CD4-positive, alpha-beta T cell treated with Interferon gamma for 1 hour (primary cell): Measurements from ENCODE around the gene ZSCAN23.
A peak's percentile ranks its signal among the peaks of the same experiment; 100 is the strongest.
"Not testable (repeated sequence)": the region's sequence is repeated elsewhere in the genome, so short reads cannot be mapped to it uniquely, and the experiment has no call there.

Experiments
- DNase-seq: peaks from one replicate; pipeline ENCODE4 v3.0.0-alpha.2; 2020

ZSCAN23 gene

GRCh38 chr6:28436404-28436803 lies 6.9 kb downstream of the ZSCAN23 start:
- no peak for DNase-seq

- DNase-seq = no peak
Observed at GRCh38 chr6:28433119-28433518, 10.2 kb downstream of the ZSCAN23 start.

DNA sequence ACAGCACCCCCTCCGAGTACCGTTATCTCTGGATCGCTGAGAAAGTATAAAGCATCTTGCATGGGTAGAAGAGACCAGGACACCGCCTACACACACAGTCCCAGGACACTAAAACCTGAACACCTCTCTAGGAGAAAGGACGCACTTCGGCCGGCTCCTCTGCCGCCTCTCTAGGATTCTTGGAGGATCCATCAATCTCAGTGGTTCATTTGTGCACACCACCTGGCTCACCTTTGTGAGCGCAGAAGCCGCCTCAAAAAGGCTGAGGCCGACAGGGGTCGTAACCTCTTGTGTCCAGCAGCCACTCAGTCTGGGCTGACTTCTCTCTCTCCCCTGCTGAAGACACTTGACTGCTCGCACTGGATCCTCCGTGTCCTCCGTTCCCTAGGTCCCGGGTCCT lies 13.5 kb downstream of the ZSCAN23 start:
- DNase-seq = no peak

DNA sequence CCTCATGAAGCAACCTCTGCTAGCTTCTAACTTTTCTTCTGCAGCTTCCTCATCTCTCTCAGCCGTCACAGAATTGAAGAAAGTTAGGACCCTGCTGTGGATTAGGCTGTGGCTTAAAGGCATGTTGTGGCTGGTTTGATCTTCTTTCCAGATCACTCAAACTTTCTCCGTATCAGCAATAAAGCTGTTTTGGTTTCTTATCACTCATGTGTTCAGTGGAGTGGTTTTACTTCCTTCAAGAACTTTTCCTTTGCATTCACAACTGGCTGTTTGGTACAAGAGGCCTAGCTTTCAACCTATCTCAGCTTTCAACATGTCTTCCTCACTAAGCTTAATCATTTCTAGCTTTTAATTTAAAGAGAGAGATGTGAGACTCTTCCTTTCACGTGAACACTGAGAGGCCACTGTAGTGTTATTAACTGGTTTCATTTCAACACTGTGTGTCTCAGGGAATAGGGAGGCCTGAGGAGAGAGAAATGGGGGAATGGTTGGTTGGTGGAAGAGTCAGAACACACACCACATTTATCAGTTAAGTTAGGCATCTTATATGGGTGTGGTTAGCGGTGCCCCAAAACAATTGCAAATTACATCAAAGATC lies 17.2 kb downstream of the ZSCAN23 start:
- DNase-seq = no peak

GRCh38 chr6:28424163-28424562 lies 19.1 kb downstream of the ZSCAN23 start:
- no peak for DNase-seq

GRCh38 chr6:28423546-28423945 lies 19.7 kb downstream of the ZSCAN23 start:
- DNase-seq = no peak

DNA sequence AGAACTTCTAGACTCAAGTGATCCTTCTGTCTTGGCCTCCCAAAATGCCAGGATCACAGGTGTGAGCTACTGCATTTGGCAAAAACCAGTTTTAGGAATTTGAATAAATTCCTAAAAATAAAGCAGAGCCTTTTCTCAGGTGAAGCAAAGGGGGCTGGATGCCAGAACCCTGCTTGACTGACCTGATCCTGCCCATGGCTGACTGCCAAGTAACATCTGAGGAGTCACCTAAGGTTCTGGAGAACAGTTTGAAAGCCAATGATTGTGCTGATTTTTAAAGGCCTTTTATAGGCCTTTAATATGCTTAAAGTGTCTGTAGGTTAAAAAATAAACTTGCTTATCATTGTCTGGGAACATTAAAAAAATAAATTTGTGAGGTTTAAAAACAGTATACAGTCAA lies 29.6 kb downstream of the ZSCAN23 start:
- no peak for DNase-seq

- no peak for DNase-seq
Observed at GRCh38 chr6:28410767-28411166, 32.5 kb downstream of the ZSCAN23 start.

DNA sequence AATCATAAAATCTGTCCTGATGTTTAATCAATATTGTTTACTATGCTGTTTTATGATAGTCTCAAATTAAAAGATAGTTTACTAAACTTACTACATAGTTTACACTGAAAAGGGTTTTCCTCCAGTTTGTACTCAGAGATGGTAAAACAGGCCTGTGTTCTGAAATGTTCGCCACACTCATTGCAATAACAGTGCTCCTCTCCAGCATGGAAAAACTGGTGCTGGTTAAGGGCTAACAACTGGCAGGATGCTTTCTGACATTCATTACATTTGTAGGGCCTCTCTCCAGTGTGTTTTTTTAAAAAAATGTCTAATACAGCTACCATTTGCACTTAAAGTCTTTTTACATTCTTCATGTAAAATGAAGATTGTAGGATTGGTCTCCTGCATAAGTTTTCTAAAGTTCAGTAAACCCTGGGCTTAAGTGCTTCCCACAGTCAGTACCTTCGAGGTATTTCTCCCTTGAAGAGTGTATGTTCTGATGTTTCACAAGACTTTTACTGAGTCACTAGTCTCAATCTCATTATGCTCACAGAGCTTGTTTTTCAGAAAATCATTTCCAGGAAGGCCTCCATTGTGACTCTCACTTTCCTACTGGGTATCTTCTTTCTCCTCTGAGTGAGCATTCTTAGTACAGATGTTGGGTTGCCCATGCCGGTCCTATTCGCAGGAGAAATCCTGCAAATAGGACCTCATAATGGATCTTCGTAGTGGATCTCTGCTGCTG lies 35.1 kb downstream of the ZSCAN23 start:
- no peak for DNase-seq

DNA sequence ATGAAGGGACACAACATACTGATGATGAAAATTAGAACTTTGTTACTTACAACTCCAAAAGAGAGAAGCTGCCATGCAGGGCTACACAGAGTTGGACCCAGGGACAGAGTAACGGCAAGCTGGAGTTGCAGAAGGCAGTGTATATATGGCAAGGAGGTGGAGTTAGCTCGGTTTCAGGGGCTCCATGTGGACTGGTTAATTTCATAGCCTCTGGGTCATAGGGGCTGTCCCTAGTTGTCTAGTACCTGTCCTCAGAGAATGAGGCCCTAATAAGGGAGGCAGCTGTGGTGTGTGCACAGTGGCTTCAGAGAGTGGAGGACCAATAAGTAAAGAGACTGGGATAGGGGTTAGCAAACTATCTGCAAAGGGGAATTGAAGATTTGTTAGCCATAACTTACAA lies 35.9 kb downstream of the ZSCAN23 start:
- no peak for DNase-seq

- not testable (repeated sequence) for DNase-seq
Observed at GRCh38 chr6:28403923-28404322, 39.4 kb downstream of the ZSCAN23 start.

DNA sequence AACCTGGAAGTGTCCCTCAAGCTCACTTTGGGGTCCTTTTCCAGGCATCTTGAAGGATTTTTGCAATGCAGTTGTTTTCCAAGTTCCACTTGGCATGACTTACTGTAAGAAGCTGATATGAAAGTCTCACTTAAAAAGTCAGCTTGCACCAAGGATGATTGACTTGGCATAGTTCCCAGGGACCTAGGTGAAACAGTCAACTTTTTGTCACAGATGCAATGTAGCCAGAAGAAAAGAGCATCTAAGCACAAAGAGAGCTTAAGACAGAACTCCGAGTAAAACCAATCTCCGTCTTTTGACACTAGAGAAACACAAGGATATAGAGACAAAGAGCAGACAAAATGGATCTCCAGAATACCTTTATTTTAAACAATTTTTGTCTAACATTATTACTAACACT lies 41.1 kb downstream of the ZSCAN23 start:
- no peak for DNase-seq

DNA sequence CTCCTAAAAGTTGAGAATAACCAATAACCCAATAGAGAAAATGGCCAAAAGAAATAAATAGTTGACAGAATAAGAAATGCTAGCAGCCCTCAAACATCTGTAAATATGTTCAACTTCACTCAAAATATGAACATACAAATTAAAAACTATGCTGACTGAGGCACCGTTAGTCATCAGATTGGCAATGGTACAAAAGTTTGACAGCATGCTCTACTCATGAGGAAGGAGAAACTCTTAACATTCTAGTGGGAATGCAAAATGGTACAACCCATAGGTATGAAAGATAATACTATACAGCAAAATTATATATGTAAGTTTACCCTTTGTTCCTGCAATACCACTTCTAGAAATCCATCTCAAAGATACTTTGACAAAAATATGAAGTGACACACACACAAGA lies 42.1 kb downstream of the ZSCAN23 start:
- no peak for DNase-seq

DNA sequence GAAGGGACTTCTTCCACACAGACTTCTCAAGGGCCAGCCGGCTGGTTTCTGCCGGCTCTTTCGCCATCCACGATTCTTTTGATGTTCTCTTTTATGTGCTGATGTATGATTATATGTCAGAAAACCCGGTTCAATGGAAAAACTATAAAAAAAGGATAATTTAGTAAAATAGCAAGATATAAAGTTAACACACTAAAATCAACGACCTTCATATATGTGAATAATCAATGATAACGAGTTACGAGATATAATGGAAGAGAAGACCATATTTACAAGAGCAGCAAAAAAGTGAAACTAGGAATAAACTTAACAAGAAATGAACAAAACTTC lies 43.2 kb downstream of the ZSCAN23 start:
- no peak for DNase-seq

DNA sequence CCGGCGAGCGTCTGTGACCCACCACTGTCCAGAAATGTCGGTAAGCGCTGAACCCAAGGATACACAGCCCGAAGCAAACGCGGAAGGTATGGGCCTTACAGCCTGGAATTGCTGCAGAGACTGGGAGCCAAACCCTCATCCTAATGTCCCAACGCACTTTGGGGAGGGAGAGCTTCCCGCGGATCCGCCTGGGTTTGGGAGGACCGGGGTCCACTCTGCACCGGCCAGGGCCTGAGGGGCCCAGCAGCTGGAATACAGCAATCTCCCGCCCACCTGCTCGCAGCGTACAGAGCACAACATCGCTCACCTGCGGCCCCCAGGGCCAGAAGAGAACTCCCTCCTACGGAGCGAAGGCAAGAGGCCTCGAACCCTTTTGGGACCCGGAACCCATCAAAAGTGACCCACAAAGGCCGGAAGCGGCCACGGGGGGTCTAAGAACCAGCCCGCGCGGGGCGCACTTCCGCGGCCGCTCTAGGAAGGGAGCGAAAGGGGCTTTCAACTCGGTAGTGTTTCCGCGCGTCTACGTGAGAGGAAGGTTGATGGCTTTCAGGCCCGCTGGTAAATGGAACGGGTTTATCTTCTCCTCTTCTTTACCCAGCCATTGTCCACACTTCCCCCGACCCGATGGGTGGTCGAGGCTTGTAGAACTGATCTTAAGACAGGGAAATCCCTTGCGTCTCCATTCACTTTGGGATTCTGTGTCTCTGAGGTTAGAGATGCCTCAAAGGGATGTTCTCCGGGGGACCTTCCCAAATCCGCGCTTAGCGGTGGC lies 43.8 kb downstream of the ZSCAN23 start, which contains the start of gene ZSCAN12:
Gene ZSCAN12 (minus strand): TSS at position 398 of the 772 bp plus-strand sequence. CDS start 1,342 bp downstream, outside the sequence.
- DNase-seq = peak; percentile 82

DNA sequence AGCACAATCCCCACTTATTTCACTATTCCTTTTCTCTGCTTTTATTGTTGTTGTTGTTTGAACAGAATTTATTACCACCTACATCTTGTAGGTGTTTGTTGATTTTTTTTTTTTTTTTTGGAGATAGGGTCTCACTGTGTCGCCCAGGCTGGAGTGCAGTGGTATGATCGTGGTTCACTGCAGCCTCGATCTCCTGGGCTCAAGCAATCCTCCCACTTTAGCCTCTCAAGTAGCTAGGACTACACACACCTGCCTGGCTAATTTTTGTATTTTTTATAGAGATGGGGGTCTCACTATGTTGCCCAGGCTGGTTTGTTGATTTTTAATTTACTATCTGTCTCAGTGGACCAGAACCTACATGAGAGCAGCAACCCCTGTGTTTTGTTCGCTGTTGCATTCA lies 47.4 kb downstream of the ZSCAN23 start:
- DNase-seq = no peak

- no peak for DNase-seq
Observed at GRCh38 chr6:28393912-28394662, 49.2 kb downstream of the ZSCAN23 start.

DNA sequence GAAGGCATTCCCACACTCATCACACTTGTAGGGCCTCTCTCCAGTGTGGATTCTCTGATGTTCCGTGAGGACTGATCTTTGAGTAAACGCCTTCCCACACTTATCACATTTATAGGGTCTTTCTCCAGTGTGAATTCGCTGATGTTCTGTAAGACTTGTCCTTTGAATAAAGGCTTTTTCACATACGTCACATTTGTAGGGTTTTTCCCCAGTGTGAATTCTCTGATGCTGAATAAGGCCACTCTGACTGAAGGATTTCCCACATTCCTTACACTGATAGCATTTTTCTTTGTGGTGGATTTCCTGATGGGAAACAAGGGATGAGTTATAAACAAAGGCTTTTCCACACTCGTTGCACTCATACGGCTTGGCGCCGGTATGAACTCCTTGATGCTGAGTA lies 52.6 kb downstream of the ZSCAN23 start:
- no peak for DNase-seq

DNA sequence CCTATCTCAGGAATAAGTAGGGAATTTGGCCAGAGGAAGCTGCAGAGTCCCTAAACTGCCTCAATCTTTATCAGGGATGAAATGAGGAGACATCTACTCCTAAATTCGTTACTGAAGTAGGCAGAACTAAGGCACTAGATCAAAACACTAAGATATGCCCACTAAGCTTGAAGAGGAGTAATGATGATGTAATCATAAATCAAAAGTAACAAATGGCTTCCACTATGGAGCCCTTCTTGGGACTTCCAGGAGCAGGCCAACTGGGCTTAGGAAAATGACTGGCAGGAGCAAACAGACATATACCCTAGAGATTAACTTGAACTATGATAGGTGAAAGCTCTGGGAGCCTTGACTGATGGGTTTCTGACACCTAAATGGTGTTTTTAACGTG lies 59.2 kb downstream of the ZSCAN23 start:
- DNase-seq = no peak

- DNase-seq = peak; percentile 77
Observed at GRCh38 chr6:28383235-28384142, 59.8 kb downstream of the ZSCAN23 start.
